ENCODE results near the gene PRKN.

PRKN gene

GRCh38 chr6:161963181-161963580 lies 764.4 kb downstream of the PRKN start:
- Mint-ChIP-seq H3K4me3 (no peak overlapping the region), H3K4me1 (no peaks in the 10 kb centered on the region), H3K27ac (no peak overlapping the region), H3K9me3 (no peaks in the 10 kb centered on the region), H3K36me3 (ENCODE audit: low read depth) (no peaks in the 10 kb centered on the region), H3K27me3 (ENCODE audit: low read depth, poor library complexity) (peaks cover 4% of the 10 kb centered on the region)
- DNase-seq: no peak
- TF ChIP-seq, protein P1, sequence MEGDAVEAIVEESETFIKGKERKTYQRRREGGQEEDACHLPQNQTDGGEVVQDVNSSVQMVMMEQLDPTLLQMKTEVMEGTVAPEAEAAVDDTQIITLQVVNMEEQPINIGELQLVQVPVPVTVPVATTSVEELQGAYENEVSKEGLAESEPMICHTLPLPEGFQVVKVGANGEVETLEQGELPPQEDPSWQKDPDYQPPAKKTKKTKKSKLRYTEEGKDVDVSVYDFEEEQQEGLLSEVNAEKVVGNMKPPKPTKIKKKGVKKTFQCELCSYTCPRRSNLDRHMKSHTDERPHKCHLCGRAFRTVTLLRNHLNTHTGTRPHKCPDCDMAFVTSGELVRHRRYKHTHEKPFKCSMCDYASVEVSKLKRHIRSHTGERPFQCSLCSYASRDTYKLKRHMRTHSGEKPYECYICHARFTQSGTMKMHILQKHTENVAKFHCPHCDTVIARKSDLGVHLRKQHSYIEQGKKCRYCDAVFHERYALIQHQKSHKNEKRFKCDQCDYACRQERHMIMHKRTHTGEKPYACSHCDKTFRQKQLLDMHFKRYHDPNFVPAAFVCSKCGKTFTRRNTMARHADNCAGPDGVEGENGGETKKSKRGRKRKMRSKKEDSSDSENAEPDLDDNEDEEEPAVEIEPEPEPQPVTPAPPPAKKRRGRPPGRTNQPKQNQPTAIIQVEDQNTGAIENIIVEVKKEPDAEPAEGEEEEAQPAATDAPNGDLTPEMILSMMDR (IDR thresholded peaks at IDR 0.05): no peak

DNA sequence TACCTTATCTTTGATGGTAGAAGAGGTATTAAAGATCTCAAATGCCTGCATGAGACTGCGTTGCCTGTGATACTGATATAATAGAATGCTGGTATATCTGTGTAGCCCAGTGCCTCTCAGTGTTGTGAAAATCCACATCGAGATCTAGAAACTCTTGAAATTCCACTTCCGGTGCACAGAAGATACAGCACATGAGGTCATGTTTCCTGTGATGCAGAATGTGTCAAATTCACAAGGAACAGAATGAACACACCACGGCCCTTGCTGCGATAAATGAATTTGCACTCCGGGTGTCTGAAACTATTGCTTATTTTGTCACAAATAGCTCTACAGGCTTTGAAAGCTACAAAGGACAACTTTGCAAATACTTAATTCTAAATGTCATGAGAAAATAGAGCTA lies 765.8 kb downstream of the PRKN start:
- Mint-ChIP-seq H3K27ac (no peak overlapping the region), H3K36me3 (ENCODE audit: low read depth) (no peaks in the 10 kb centered on the region)
- TF ChIP-seq, protein P1 (IDR thresholded peaks at IDR 0.05): no peak

GRCh38 chr6:161961046-161961445 lies 766.5 kb downstream of the PRKN start:
- DNase-seq: no peak
- H3K27ac Mint-ChIP-seq: no peak overlapping the region
- H3K9me3 Mint-ChIP-seq: no peaks in the 10 kb centered on the region
- TF ChIP-seq, protein P1 (IDR thresholded peaks at IDR 0.05): no peak
- no peaks in the 10 kb centered on the region for H3K36me3 Mint-ChIP-seq (ENCODE audit: low read depth)
- no peak overlapping the region for H3K4me3 Mint-ChIP-seq
- peaks cover 3% of the 10 kb centered on the region for H3K27me3 Mint-ChIP-seq (ENCODE audit: low read depth, poor library complexity)
- no peaks in the 10 kb centered on the region for H3K4me1 Mint-ChIP-seq

More for the DNA sequence above, 765.8 kb downstream of the PRKN start:
- Mint-ChIP-seq H3K27me3 (ENCODE audit: low read depth, poor library complexity) (no peaks in the 10 kb centered on the region), H3K4me1 (no peaks in the 10 kb centered on the region), H3K9me3 (no peaks in the 10 kb centered on the region), H3K4me3 (no peak overlapping the region)
- DNase-seq: no peak

- no peak for DNase-seq
- TF ChIP-seq, protein P1 (IDR thresholded peaks at IDR 0.05): no peak
- no peak overlapping the region for H3K27ac Mint-ChIP-seq
- no peaks in the 10 kb centered on the region for H3K4me1 Mint-ChIP-seq
- no peaks in the 10 kb centered on the region for H3K36me3 Mint-ChIP-seq (ENCODE audit: low read depth)
- H3K27me3 Mint-ChIP-seq (ENCODE audit: low read depth, poor library complexity): peaks cover 4% of the 10 kb centered on the region
- no peak overlapping the region for H3K4me3 Mint-ChIP-seq
- no peaks in the 10 kb centered on the region for H3K9me3 Mint-ChIP-seq
Observed at GRCh38 chr6:161959072-161959471, 768.5 kb downstream of the PRKN start.

DNA sequence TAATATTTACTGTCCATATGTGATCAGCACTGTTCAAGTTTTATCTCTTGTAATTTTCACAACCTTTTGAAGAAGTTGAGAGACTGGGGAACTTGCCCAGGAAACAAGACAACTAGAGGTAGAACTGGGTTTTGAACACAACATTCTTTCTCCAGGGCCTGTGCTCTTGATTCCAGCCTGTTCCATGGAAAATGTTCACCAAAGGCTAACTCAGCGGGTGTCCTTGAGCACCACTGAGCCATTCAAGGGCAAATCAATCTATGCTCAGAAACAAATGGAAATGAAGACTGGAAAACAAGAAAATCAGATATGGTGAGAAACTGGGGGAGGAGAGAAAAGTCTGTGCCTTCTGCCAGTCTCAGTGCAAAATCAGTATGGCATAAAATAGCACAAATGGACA lies 771.5 kb downstream of the PRKN start:
- Mint-ChIP-seq H3K4me1 (peaks cover 4% of the 10 kb centered on the region), H3K36me3 (ENCODE audit: low read depth) (no peaks in the 10 kb centered on the region), H3K9me3 (peaks cover 5% of the 10 kb centered on the region), H3K27ac (no peak overlapping the region), H3K4me3 (no peak overlapping the region), H3K27me3 (ENCODE audit: low read depth, poor library complexity) (peaks cover 4% of the 10 kb centered on the region)
- DNase-seq: no peak
- TF ChIP-seq, protein P1 (IDR thresholded peaks at IDR 0.05): no peak

DNA sequence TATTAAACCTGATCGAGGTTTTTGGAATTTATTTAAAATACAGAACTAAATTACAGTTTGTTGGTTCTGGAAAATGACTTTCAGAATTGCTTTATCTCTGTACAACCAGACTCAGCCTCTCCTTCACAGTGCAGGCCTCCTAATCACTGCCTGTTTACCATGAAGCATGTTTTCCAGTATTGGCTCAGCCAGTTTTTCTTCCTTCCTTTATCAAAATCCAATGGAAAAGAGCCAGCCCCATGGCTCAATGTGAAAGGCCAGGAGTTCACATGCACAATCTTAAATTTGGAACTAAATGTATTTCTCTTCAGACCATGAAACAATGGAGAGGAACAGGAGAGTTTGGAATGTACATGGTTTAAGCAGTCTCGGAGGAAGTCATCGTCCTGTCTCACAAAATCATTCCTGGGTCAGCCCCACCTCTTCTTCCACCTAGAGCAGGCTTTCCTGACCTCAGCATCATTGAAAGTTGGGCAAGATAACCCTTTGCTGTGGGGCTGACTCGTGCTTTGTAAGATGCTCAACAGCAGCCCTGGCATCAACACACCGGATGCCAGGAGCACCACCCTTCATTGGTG lies 772.8 kb downstream of the PRKN start:
- DNase-seq: no peak
- Mint-ChIP-seq H3K4me1 (peaks cover 4% of the 10 kb centered on the region), H3K27me3 (ENCODE audit: low read depth, poor library complexity) (peaks cover 9% of the 10 kb centered on the region), H3K9me3 (peaks cover 17% of the 10 kb centered on the region), H3K36me3 (ENCODE audit: low read depth) (peaks cover 6% of the 10 kb centered on the region), H3K4me3 (no peak overlapping the region), H3K27ac (no peak overlapping the region)
- TF ChIP-seq, protein P1 (IDR thresholded peaks at IDR 0.05): no peak

Data from nephron progenitor cell (in vitro differentiated cells).